ENCODE results near the gene BAZ1A. TPM values are rescaled to one million over a fixed set of nuclear protein-coding genes. Genes with fewer than 3 reads are reported as not detected.

The BAZ1A gene
- total RNA-seq, 6 donors from 2014 or later: 27.6 to 44.3 (median 36.6) TPM

DNA sequence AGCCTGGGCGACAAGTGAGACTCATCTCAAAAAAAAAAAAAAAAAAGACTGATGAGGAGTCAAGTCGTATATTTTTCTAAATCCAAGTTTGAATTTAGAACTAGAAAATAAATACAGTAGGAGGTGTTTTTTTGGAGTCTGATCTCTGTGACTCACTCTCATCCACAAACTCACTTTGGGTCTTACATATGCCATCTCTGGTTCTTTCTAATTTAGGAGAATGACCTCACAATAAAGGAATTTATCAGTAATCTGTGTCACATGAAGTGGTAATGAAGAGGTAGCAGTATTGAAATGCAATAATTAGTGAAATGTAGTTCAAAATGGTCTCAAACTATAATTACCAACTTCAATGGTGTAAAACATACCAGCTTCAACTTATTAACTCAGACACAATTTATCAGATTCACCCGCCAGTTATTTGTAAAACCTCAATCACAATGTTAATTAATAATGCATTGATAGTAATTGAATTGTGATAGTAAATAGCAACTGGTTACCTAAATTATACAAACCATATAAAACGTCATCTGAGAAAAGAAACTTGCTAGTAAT lies 156.3 kb downstream of the BAZ1A start:
- Histone ChIP-seq H3K27me3 (no peaks in the 10 kb centered on the region), H3K36me3 (no peaks in the 10 kb centered on the region), H3K9me3 (no peaks in the 10 kb centered on the region), H3K4me3 (no peak overlapping the region), H3K27ac (no peak overlapping the region), H3K4me1 (peaks cover 0 to 7% (median 7%) of the 10 kb centered on the region in 4 donors)
- 59 to 78% methylated on average over 4 of the region's 4 CpGs for WGBS, 2 donors
- DNase-seq (no peak), ATAC-seq (ENCODE audit: low FRiP score in 2 of 2) (no peak)
- TF ChIP-seq EP300 (IDR thresholded peaks at IDR 0.05) (no peak), POLR2A (IDR thresholded peaks at IDR 0.05) (no peak), POLR2AphosphoS5 (IDR thresholded peaks at IDR 0.05) (no peak)
- TF ChIP-seq, protein P1, sequence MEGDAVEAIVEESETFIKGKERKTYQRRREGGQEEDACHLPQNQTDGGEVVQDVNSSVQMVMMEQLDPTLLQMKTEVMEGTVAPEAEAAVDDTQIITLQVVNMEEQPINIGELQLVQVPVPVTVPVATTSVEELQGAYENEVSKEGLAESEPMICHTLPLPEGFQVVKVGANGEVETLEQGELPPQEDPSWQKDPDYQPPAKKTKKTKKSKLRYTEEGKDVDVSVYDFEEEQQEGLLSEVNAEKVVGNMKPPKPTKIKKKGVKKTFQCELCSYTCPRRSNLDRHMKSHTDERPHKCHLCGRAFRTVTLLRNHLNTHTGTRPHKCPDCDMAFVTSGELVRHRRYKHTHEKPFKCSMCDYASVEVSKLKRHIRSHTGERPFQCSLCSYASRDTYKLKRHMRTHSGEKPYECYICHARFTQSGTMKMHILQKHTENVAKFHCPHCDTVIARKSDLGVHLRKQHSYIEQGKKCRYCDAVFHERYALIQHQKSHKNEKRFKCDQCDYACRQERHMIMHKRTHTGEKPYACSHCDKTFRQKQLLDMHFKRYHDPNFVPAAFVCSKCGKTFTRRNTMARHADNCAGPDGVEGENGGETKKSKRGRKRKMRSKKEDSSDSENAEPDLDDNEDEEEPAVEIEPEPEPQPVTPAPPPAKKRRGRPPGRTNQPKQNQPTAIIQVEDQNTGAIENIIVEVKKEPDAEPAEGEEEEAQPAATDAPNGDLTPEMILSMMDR (IDR thresholded peaks at IDR 0.05): no peak

DNA sequence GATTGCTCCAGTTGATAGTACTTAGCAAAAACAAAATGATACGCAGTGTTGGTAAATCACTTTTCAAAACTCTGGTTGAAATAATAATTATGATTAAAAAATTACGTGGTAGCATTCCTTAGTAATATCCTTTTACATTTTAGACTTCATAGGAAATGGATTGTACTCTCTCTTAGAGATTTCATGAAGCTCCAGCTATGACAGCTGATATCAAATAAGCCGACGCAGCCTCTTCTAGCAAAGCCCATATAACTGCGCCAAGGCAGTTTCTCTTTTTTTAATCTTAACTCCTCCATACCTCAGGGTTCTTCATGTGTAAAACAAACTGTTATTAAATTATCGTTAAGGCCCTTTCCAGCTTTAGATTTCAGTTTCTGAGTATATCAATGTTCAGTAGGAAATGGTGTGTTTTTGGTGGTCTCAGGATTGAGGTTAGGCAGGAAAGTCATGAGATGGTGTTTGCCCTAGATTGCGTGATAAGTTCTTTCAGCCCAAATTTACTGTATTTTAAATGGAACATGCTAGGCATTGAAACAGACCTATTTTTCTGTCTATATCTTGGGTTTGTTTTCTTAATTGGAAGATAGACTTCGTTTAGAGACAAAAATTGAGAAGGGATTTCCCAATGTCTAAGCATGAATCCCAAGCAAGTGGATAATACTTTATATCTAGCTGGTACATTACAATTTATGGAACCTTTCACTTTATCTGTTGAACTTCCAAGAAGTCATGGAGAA lies 159.9 kb downstream of the BAZ1A start:
- peaks cover 0 to 12% (median 0%) of the 10 kb centered on the region in 4 donors for H3K36me3 ChIP-seq
- ATAC-seq (ENCODE audit: low FRiP score in 2 of 2): no peak

DNA sequence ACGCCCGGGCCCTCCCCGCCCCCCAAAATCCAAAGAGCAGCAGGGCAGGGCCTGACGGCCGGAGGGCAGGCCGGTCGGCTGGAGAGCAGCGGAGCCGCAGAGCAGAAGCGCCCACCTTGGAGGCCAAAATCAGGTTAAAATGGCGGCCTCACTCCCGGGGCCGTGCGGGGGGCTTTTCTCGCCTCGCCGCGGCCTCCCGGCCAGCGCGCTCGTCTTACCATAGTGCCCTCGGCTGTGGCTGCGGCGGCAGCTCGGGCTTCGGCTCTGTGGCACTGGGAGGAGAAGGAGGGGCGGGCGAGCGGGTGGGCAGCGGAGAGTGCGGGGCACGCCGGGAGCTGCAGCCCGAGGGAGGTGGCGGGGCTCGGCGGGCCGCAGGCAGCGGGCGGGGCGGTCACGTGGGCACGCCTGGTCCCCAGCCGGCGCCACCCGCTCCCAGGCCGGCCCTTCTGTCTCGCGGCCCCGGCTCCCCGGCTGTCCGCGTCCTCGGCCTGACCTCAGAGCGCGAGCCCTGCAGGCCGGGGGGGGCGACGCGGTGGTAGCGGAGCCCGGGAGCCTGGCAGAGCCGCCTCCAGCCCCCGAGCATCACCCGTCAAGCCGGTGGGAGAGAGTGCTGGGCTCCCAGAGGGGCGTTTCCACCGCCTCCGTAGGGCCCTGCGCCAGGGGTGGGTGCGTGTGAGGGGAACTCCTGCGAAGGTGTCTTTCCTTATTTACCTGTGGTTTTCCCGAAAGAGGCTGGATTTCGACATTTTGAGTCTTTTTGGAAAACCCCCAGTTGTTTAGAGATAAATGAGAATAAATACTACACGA lies 160.6 kb downstream of the BAZ1A start, which contains the start of gene CFL2:
CFL2 (minus strand) TSS at position 274 of the 807 bp plus-strand sequence; CDS start at position 221, 53 bp downstream.
- peaks cover 19 to 32% (median 24%) of the 10 kb centered on the region in 4 donors for H3K4me1 ChIP-seq
- peaks cover 0 to 12% (median 0%) of the 10 kb centered on the region in 4 donors for H3K36me3 ChIP-seq
- WGBS, 2 donors: 1 to 2% methylated on average over 9 to 48 of the region's 76 CpGs
- TF ChIP-seq, protein P1 (IDR thresholded peaks at IDR 0.05): no peak
- TF ChIP-seq EP300 (IDR thresholded peaks at IDR 0.05) (peak in 1 of 4 donors; percentile 18), POLR2A (IDR thresholded peaks at IDR 0.05) (peak in 2 of 4 donors; percentile 77 to 79), POLR2AphosphoS5 (IDR thresholded peaks at IDR 0.05) (peak; percentile 46 to 84)
- no peaks in the 10 kb centered on the region for H3K27me3 ChIP-seq
- peak within 1 kb of the TSS; percentile 93 to 98 (median 97) for H3K27ac ChIP-seq
- DNase-seq (peak; percentile 90 to 96), ATAC-seq (ENCODE audit: low FRiP score in 2 of 2) (peak; percentile 95 to 98)
- H3K9me3 ChIP-seq: no peaks in the 10 kb centered on the region
- peak within 1 kb of the TSS; percentile 76 to 85 (median 84) for H3K4me3 ChIP-seq

More for the DNA sequence above, 159.9 kb downstream of the BAZ1A start:
- TF ChIP-seq POLR2A (IDR thresholded peaks at IDR 0.05) (no peak), POLR2AphosphoS5 (IDR thresholded peaks at IDR 0.05) (no peak), EP300 (IDR thresholded peaks at IDR 0.05) (no peak)
- TF ChIP-seq, protein P1 (IDR thresholded peaks at IDR 0.05): no peak
- Histone ChIP-seq H3K27ac (peak overlapping the region; percentile 93 to 98 (median 97)), H3K9me3 (no peaks in the 10 kb centered on the region), H3K27me3 (no peaks in the 10 kb centered on the region), H3K4me1 (peaks cover 19 to 27% (median 24%) of the 10 kb centered on the region in 4 donors), H3K4me3 (peak overlapping the region; percentile 36 to 85 (median 80))
- WGBS, 2 donors: 44 to 52% methylated on average over 8 of the region's 8 CpGs
- DNase-seq: no peak

DNA sequence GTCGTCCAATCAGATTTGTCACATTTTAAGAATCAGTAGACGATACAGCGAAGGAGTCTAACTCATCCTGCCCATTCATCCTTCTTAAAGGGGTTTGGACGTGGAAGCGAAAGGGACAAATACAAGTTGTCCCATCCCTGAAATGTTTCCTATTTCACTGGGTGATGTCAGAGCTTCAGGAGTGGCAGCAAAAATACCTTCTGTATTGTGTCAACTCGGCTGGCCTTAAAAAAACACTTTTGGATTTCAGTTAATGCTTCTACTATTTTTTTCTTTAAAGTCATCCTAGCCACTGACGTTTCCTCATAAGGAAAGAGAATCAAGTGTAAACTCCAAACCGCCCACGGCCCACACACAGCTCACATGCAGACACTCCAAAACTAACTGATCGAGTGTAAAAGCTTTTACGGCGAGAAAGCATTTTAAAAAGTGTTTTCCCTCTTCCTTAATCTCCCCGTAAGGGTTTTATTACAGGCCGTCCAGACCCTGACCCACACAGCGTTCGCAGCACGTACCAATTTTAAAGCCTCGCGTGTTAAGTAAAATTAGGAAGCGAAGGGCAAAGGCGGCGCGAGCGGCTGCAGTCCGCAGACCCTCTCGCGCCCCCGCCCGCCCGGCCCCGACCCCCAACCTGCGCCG lies 161.4 kb downstream of the BAZ1A start:
- ATAC-seq (ENCODE audit: low FRiP score in 2 of 2) (peak; percentile 70 to 81), DNase-seq (peak in 1 of 2 donors; percentile 35)
- 1 to 3% methylated on average over 20 to 21 of the region's 33 CpGs for WGBS, 2 donors

More for the DNA sequence above, 161.4 kb downstream of the BAZ1A start:
- Histone ChIP-seq H3K27me3 (no peaks in the 10 kb centered on the region), H3K36me3 (peaks cover 0 to 16% (median 0%) of the 10 kb centered on the region in 4 donors), H3K9me3 (no peaks in the 10 kb centered on the region), H3K27ac (peak overlapping the region; percentile 93 to 98 (median 97)), H3K4me1 (peaks cover 19 to 32% (median 24%) of the 10 kb centered on the region in 4 donors), H3K4me3 (peak overlapping the region; percentile 76 to 85 (median 84))
- peak in 1 of 4 donors; percentile 51 for TF ChIP-seq EP300 (IDR thresholded peaks at IDR 0.05)
- TF ChIP-seq, protein P1 (IDR thresholded peaks at IDR 0.05): no peak
- peak in 1 of 4 donors; percentile 28 for TF ChIP-seq POLR2A (IDR thresholded peaks at IDR 0.05)
- peak in 1 of 2 donors; percentile 21 for TF ChIP-seq POLR2AphosphoS5 (IDR thresholded peaks at IDR 0.05)

Measured in upper lobe of left lung (tissue), 6 donors.